ENCODE results near the gene THOP1.

THOP1 gene

DNA sequence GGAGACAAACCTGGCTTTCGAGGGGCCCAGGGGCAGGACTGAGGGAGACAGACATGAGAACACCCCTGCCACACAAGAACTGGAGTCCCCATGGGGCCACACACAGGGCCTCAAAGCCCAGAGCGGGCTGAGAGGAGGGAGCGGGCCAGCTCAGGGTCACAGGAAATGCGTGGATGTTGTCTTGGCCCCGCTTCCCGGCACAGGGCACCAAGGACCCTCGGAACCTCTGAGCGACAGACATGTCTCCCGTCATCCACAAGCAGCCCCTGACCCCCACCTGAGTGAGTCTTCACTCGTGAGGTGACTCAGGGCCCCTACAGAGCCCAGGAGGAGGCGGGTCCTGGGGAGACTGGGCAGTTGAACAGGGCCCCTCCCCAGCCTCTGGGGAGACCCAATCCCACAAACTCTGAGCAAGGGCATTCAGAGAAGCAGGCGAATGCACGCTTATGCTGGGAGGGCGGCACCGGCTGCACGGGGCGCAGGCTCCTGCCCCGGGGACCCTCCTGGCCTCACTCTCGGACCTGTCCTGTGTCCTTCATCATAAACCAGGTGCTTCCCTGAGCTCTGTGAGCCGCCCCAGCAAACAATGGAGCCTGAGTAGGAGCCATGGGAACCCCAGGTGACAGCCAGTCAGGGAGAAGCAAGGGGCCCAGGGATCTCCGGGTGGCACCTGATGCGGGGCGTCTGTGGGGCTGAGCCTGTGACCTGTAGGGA, 22.4 kb upstream of the THOP1 start:
- no peak for DNase-seq

DNA sequence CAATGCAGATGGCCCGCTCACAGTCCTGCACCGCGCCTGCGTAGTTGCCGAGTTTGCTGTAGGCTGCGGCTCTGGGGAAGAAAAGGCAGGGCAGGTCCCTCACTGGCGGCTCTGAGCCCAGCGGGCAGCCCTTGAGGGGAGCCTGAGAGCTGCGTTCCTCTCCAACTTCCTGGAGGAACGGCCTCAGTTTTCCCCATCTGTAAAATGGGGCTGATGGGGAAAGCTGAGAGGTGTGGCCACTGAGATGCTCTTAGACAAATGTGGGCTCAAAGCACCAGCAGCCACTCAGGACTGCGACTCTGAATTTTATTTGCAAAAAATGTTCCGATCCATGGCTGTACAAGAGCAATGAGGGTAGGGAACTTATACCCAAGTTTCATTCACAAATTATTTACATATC, 21.6 kb upstream of the THOP1 start:
- no peak for DNase-seq

DNA sequence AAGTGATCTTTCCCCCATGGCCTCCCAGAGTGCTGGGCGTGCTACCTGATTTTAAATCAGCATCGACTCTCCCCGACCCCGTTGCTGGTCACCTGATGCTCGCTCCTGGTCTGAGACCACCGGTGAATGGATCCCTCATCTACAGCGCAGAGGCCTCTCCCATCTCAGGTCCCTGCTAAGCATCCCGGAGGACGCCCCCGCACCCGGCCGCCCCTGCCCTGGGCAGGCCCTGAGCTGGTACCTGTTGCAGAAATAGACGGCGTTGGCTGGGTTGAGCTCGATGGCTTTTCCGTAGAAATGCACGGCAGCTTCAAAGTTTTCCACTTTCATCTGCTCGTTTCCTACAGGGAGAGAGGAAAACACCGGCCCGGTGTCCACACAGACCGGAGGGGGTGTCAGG, 20.4 kb upstream of the THOP1 start:
- no peak for DNase-seq

DNA sequence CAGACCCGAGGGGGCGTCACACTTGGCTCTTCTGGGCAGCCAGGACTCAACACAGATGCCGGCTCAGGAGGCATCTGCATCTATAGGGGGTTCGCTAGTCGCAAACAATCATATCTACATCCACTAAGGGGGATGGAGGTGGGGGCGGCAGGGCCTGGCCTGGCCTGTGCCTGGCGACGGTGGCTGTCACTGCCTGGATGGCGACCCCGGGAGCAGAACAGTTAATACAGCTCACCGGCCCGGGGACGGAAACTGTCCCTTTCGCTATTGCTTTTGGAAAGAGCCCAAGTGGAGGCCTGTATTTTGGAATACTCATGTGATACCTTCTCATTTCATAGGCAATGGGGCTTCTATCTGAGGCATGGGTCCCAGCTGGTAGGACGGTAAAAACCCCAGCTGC, 19.9 kb upstream of the THOP1 start:
- DNase-seq: no peak

DNA sequence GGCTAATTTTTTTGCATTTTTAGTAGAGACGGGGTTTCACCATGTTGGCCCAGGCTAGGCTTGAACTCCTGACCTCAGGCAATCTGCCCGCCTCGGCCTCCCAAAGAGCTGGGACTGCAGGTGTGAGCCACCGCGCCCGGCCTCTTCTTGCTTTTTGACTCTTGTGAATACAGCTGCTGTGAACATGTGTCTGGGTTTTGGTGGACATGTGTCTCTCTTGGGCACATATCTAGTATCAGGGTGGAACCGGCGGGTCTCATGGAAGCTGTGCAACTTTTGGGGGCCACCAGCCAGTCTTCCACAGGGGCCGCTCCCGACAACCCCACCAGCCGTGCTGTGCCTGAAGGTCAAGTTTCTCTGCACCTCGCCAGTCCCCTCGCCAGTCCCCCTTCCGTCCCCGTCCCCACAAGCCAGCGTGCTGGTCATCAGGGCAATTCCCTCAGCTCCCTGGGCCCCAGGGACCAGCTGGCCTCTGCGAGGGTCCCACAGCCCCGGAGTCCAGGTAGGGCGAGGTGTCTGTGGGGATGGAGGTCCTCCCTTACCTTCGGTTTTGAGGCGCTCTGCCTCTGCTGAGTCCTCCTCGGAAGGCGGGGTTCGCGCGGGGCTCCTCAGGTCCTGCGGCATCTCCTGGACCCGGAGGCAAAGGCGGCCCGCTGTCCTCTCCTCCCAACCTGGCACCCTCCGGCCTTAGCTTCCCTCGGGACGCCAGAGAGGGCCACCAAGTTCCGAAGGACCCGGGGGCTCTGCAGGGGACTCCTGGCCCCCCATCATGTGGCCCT, 18.5 kb upstream of the THOP1 start:
- DNase-seq: no peak

DNA sequence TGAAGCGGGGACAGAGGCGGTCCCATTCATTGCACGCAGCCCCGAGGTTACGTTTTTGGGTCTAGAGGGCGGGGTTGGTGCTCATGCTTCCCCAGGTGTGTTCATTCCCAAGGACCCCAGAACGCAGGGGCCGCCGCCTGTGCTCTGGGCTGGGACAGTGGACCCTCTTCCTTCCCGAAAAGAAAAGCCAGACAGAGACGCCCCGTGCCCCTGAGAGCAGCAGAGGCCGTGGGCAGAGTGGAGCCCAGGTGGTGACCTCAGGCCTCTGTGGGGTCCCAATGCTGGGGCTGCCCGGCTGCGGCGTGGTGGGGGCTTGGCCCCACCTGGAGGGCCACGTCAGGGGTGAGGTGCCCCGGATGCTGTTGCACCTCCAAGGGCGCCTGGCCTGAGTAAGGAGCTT, 17.6 kb upstream of the THOP1 start:
- DNase-seq: no peak

DNA sequence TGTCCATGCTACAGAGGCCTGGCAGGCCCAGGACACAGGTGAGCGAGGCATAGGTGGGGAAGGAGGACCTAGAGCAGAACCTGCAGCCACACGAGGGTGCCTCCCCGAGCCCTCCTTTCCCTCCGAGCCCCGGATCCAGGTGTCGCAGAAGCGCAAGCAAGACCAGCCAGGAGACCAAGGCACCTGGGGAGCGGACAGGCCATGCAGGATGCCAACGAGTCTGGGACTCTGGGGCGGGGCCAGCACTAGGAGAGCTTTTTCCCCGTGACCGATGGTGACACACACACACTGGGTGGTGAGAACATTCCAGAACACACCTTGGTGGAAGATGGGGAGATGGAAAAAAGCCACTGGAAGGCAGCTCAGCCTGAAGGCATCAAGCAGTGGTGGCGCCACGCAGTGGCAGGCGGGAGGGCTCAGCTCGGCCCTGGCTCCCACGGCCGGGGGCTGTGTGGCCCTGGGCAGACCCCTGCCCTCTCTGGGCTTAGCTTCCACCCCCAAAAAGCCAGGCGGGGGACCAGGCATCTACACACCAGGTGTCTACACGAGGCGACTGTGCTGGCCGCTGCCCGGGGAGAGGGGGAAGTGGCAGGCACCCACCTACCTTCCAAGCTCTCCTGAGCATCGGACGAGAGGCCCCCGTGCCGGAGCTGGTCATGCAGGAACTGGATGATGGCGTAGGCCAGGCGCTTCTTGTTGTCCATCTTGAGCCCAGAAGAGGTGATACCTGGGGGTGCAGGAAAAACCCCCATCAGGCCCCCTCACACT, 16.8 kb upstream of the THOP1 start:
- DNase-seq: no peak

DNA sequence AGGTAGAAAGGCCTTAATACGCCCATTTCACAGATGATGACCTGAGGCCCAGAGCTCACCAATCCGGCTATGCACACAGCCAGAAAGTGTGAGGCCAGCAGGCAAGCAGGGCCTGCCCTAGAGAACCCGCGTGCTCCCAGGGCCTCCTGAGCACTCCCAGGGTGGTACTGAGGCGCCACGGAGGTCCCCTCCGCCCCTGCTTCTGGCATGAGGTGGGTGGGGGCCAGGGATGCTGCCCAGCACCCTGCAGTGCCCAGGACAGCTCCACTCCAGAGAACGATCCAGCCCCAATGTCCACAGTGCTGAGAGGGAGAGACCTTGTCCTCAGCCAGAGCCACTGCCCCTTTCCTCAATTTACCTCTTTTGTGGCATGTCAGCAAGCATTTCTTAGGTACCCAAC, 16.1 kb upstream of the THOP1 start:
- no peak for DNase-seq

DNA sequence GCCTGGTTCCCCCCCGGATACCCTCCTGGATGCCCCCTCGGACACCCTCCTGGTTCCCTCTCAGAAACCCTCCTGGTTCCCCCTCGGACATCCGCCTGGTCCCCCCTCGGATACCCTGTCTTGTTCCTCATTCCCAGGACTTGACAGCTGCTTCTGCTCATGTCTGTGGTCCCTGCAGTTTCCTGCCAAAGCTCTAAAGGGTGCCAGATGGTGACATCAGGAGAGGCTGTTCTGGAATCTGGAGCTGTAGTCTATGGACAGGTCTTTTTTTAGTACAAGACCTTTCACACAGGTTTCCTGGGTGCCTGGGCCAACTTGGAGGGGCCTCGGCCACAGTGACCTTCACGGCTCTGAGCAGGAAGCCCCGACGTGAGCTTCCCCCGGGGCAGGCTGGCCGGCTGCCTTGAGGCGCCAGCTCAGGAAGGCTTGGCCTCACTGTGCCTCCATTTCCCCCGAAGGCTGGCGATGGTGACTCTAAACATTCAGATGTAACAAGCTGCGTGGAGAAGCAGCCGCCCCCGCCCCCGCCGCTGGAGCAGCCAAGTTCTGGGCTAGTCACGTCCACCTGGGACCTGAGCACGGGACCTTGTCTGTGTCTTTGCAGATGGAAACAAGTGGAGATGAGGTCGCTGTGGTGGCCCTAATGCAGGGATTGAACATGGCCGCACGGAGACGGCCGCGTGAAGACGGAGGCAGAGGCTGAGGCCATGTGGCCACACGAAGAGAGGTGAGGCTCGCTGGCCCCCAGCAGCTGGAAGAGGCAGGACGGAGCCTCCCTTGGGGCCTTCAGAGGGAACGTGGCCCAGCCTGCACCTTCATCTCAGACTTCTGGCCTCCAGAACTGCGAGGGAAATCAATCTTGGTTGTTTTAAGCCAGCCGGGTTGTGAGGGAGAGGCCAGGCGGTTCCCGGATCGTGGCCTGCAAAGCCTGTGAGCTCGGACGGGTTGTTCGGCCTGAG, 15.0 kb upstream of the THOP1 start:
- no peak for DNase-seq

DNA sequence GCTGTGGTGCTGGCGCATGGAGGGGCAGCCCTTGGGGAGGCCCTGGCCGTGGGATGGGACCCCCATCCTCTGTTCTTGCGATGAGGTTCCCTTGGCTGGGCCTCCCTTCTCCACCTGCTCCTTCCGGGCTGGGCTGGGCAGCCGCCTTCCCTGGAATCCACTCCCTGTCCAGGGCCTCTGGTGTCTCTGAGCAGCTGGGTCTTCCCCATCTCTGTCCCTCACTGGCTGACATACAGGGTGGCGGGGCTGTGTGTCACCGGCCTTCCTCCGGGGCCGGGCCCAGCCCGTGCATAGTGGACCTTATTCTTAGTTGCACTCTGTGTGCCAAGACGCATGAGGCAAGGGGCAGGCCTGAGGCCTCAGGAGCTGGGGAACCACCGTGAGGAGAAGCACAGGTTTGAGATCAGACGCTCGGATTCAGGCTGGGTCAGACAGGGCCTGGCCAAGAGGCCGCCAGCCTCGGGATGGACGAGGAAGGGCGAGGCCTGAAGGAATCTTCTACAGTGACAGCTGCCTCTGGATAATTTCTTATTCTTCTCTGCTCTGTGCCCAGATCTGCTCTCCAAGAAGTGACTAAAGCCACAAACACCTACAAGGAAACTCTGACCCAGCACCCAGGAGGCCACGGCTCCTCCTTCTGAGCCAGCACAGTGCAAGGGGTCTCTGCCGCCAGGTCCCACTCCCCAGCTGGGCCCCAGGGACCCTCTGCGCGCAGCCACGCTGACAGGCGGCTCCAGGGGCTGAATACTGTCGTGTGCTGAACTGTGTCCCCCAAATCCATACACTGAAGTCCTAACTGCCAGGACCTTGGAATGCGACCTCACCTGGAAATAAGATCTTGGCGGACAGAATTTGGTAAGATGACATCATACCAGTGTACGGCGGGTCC, 13.3 kb upstream of the THOP1 start:
- DNase-seq: no peak

DNA sequence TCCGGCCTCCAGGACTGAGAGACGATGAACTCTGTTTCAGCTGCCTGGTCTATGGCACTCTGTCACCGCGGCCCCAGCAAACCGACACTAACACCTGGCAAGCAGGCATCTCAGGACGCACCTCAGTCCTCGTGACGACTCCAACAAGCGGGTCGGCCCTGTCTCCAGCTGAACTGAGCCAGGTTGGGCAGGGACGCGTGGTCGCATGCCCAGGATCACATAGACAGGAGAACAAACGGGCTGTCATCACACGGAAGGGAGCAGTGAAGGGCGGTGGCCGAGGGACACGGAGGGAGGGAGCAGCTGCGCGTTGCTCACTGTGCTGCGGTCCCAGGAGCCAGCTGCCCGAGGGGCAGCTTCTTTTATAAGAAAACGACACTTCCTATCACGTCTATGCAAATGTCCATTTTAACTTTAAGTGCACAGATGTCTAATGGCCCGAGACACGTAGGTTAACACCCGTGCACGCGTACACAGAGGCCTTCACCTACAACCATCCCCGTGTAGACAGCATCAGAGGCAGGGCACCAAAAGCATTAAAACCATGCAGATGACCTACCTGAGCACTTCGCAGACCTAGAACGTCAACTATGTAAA, 11.1 kb upstream of the THOP1 start:
- no peak for DNase-seq

DNA sequence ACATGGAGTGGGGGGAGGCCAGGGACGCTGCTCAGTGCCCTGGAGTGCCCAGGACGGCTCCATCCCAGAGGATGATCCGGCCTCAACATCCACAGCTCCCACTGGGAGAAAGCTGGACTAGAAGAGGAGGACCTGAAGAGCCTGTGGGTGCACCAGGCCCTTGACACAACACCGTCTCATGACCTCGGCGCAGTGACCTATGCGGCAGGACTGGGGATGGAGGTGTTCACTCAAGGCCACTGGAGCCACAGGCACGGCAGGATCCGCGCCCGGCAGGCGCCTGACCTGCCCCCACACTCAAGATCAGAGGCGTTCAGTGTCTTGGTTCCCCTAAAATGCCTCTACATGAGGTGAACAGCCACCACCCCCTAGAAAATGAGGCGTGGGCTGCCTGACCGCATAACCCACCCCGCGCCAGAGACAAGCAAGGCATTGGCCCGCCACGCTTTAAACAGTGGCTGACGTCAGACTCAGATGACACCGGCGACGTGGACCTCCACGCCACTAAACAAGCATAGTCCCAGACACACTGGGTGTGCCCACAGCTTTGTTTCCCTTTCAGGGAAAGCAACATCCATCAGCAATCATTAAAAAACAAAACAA, 10.2 kb upstream of the THOP1 start:
- DNase-seq: no peak

DNA sequence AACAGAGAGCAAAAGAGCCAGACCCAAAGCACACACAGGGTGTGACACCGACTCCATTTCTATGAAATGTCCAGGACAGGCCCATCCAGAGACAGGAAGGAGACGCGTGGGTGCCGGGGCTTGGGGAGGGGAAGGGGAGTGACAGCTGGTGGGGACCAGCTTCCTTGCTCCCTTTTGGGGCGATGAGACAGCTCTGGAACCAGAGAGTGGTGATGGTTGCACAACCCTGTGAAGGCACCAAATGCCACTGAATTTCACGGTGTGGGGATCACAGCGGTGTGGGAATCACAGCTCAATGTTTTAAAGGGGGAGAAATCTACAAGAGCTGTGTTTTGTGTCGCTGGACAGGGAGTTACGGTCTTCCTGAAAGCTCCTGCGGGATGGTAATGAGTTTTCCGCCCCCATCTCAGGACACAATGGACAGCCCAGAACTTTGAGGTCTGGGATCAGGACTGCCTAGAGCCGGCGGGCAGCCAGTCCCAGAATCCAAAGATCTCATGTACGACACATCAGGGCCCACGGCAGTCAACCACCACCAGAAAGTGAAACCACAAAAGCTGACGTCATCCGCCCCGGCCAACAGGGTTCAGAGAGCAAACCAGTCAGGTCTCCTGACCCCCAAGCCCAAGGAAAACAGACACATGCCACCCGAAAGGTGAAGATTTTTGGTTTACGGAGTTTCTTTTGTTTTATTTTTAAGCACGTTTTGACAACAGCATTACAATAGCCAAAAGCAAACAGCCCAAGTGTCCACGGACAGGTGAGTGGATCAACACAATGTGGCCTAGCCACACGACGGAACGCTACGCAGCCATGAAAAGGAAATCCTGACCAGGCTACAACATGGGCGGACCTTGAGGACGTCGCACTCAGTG, 9.5 kb upstream of the THOP1 start:
- DNase-seq: no peak

DNA sequence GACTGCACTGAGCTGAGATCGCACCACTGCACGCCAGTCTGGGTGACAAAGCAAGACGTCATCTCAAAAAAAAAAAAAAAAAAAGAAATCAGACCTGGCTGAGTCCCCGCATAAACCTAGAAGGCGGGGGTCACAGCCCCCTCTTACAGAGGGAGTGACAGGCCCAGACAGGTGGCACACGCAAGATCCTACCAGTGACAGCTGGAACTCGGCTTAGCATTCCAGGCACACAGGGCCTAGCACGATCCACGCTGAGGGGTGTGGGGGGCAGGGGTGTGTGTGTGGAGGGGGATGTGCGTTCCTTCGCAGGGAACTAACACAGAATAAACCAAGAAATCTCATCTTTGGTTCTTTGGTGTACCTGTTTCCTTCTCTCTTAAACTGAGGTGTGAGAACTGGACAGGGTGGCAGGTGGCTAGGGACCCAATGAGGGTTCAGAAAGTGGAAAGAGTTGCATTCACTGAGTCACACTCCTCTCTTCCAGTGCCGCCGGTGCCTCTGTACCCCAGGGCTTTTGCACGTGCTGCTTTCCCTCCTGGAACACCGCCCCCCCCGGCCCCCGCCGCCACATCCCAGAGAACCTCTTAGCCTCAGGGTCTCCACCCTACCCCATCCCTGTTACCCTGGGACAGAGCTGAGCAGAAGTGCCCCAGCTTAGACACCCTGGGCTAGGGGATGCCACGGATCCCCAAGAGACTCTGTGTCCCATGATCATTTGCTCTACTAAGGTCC, 7.2 kb upstream of the THOP1 start:
- no peak for DNase-seq

DNA sequence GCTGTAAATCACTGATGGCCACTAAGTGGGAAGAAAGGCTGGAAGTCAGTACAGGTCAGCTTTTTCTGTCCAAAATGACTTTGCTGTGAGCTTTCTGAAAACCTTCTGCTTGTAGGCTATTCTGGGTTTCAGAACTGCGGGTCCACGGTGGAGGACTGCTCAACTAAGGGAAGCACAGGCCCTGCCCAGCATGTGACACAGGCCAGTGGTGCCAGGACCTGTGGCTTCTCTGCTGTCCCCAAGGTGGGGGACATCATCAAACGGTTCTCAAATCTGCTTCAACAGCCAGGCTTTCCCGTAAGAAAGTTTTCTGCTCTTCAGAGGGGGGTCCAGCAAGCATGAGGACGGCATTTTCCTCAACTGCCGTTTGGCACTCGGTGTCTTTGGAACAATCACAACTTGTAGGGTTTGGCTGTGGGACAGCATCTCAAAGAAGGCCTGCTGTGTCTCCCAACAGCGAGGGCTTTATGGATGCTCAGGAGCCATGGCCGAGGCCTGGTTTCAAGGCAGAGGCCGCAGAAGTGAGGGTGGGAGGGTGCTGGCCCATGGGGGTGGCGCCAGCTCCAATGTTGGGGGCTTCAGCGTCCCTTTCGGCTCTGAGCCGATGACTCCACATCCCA, 6.1 kb upstream of the THOP1 start:
- DNase-seq: no peak

DNA sequence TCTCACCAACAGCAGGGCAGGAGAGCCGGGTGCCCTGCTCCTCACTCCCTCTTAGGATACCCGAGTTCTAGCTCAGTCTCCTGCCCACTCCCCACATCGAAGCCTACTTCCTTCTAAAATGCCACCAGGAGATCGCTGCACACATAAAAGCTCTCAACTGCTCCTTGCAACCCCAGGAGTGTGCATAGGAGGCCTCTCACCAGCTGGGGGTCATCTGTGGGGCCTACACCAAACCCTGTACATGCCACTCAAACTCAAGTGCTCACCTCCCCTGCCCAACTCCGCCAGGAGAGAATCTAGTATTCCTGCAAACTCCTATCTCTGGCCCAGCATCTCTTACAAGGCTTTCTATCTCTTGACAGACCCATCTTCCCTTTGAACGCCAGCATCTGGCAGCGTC, 5.0 kb upstream of the THOP1 start:
- DNase-seq: no peak

DNA sequence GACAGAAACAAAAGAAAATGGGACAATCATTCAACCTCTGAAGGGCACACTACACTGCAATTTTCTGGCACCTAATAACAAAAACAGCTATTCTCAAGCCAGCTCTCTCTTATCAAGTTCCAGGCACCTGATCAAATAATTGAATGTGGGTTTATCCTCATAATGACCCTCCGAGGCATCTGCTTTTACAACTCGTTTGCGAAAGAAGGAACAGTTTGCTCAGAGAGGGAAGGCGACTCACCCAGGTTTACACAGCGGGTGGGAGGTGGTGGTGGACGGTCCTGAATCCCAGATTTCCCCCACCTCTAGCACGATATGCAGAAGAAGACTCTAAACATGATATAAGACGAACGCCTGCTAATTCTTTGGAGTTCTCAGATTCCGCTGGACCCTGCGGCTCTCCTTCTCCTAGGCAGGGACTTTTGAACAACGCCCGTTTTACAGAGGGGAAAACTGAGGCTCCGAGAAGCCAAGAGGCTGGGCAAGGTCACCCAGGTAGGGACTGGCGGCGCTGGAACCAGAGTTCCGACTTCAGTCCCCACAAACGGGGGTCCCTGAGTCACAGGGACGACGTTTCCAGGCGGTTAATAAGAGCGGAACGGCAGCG, 2.9 kb upstream of the THOP1 start:
- DNase-seq: no peak
